NCI-H187 treated with DMSO at 0.1 percent for 48 hours (cell line): ENCODE data around the gene BEND7.
"Not testable (repeated sequence)": the region's sequence is repeated elsewhere in the genome, so short reads cannot be mapped to it uniquely, and the experiment has no call there.

ENCODE experiments used
- DNase-seq: peaks from one replicate; lab custom pipeline; 2025; lab: John Stamatoyannopoulos, UW

BEND7 gene

GRCh38 chr10:13483073-13483472, 45.7 kb downstream of the BEND7 start:
- no peak for DNase-seq

GRCh38 chr10:13481690-13482089, 47.1 kb downstream of the BEND7 start:
- DNase-seq = no peak

- DNase-seq = no peak
These were observed 53.7 kb downstream of the BEND7 start for GRCh38 chr10:13475124-13475523.

GRCh38 chr10:13473986-13474385, 54.8 kb downstream of the BEND7 start:
- DNase-seq = no peak

GRCh38 chr10:13472359-13472758, 56.5 kb downstream of the BEND7 start:
- DNase-seq = no peak

- no peak for DNase-seq
These were observed 58.5 kb downstream of the BEND7 start for GRCh38 chr10:13470270-13470669.

- DNase-seq = no peak
These were observed 66.3 kb downstream of the BEND7 start for GRCh38 chr10:13462551-13462950.

GRCh38 chr10:13458687-13459012, 70.2 kb downstream of the BEND7 start:
- no peak for DNase-seq

- DNase-seq = no peak
These were observed 70.7 kb downstream of the BEND7 start for GRCh38 chr10:13457958-13458686.

- DNase-seq = no peak
These were observed 74.9 kb downstream of the BEND7 start for GRCh38 chr10:13453896-13454295.

GRCh38 chr10:13450069-13450468, 78.7 kb downstream of the BEND7 start:
- DNase-seq = no peak

GRCh38 chr10:13449296-13449695, 79.5 kb downstream of the BEND7 start:
- no peak for DNase-seq

GRCh38 chr10:13448216-13448615, 80.6 kb downstream of the BEND7 start:
- DNase-seq = no peak

GRCh38 chr10:13445656-13446400, 83.0 kb downstream of the BEND7 start:
- DNase-seq = no peak

- no peak for DNase-seq
These were observed 87.3 kb downstream of the BEND7 start for GRCh38 chr10:13441476-13441875.

GRCh38 chr10:13440185-13441061, 88.4 kb downstream of the BEND7 start:
- no peak for DNase-seq

GRCh38 chr10:13439313-13440184, 89.3 kb downstream of the BEND7 start:
- DNase-seq = no peak

- DNase-seq = no peak
These were observed 91.7 kb downstream of the BEND7 start for GRCh38 chr10:13437026-13437555.

GRCh38 chr10:13427943-13428342, 100.9 kb downstream of the BEND7 start:
- not testable (repeated sequence) for DNase-seq

- DNase-seq = no peak
These were observed 103.4 kb downstream of the BEND7 start for GRCh38 chr10:13425397-13425796.

- no peak for DNase-seq
These were observed 106.0 kb downstream of the BEND7 start for GRCh38 chr10:13422800-13423199.
